Uterus (tissue), 2 donors: ENCODE results near the gene KCND3.
"Not testable (repeated sequence)": the region's sequence is repeated elsewhere in the genome, so short reads cannot be mapped to it uniquely, and the experiment has no call there.

Source experiments
- POLR2A ChIP-seq, 2 donors: fragments of 450-650 bp; IDR thresholded peaks; one replicate each; pipeline ENCODE4 v1.6.1; 2016; ENCODE audit warnings: antibody characterized with exemption in 2 of 2, mild to moderate bottlenecking in 1 of 2, moderate library complexity in 1 of 2
- TF ChIP-seq, protein P1 (sequence below), 4 experiments: fragments of 200-600 bp in 2 of 4; fragments of 450-650 bp in 2 of 4; sonication (generic) in 2 of 4; IDR thresholded peaks; one replicate each; pipeline ENCODE4 v1.5.1; 2016 to 2019; ENCODE audit warnings: antibody characterized with exemption in 4 of 4, mild to moderate bottlenecking in 2 of 4, moderate library complexity in 1 of 4

DNA sequence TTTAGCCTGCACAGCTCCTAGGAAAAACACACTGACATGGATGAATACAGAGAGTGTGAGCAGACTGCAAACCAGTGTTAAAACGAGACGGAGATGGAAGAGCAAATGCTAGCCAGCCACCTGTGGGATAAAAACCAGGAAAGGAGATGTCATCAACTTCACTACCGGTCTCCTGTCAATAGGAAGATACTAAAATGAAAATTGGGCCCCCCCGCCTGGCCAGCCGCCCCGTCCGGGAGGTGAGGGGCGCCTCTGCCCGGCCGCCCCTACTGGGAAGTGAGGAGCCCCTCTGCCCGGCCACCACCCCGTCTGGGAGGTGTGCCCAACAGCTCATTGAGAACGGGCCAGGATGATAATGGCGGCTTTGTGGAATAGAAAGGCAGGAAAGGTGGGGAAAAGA, 189.7 kb downstream of the KCND3 start:
- TF ChIP-seq, protein P1, sequence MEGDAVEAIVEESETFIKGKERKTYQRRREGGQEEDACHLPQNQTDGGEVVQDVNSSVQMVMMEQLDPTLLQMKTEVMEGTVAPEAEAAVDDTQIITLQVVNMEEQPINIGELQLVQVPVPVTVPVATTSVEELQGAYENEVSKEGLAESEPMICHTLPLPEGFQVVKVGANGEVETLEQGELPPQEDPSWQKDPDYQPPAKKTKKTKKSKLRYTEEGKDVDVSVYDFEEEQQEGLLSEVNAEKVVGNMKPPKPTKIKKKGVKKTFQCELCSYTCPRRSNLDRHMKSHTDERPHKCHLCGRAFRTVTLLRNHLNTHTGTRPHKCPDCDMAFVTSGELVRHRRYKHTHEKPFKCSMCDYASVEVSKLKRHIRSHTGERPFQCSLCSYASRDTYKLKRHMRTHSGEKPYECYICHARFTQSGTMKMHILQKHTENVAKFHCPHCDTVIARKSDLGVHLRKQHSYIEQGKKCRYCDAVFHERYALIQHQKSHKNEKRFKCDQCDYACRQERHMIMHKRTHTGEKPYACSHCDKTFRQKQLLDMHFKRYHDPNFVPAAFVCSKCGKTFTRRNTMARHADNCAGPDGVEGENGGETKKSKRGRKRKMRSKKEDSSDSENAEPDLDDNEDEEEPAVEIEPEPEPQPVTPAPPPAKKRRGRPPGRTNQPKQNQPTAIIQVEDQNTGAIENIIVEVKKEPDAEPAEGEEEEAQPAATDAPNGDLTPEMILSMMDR (IDR thresholded peaks at IDR 0.05): not testable (repeated sequence)
- not testable (repeated sequence) for TF ChIP-seq POLR2A (IDR thresholded peaks at IDR 0.05)
